Measurements from ENCODE around the gene FAM170B.

The FAM170B gene

DNA sequence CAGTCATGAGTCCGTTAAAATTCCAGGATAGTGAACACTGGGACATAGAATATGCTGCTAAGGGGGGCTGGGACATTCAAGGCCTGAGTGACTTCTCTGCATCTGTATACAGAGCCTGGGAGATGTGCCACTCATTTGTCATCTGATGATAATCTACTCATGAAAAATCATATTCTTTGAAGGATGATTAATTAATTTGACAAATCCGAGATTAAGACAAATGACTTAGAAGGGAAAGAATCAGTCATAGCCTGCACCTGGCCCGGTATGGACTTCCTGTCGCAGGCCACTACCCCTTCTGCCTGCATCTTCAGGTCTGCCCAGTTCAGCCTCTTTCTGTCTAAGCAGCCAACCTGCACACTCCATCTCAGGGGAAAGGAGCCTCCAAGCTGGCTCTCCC, 18.8 kb upstream of the FAM170B start:
- DNase-seq (ENCODE audit: low read depth in 1 of 2, low spot score in 1 of 2), result no peak

DNA sequence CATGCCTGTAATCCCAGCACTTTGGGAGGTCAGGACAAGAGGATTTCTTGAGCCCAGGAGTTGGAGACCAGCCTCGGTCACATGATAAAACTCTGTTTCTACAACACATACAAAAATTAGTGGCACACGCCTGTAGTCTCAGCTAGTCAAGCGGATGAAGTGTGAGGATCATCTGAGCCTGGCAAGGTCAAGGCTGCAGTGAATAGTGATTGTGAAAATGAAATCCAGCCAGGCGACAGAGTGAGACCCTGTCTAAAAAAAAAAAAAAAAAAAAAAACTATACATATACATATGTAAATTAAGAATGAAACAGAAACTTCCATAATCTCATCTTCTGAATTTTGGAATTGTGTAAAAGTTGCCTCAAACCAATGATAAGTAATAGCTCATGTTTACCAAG, 18.2 kb upstream of the FAM170B start:
- DNase-seq (ENCODE audit: low read depth in 1 of 2, low spot score in 1 of 2), result no peak

DNA sequence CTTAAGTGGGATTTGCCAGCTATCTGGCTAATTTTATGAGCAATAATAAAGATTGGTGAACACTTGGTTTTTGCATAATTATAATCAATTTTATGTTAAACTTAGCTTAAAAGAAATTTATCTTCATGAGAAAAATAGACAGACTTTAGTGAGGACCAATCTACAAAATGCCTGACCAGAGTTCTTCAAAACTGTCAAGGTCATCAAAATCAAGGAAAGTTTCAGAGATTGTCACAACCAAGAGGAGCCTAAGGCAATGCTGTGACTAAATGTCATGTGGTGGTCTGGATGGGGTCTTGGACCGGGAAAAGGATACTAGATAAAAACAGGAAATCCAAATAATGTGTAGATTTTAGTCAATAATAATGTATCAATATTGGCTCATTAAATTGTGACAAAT, 17.7 kb upstream of the FAM170B start:
- DNase-seq (ENCODE audit: low read depth in 1 of 2, low spot score in 1 of 2), result no peak

DNA sequence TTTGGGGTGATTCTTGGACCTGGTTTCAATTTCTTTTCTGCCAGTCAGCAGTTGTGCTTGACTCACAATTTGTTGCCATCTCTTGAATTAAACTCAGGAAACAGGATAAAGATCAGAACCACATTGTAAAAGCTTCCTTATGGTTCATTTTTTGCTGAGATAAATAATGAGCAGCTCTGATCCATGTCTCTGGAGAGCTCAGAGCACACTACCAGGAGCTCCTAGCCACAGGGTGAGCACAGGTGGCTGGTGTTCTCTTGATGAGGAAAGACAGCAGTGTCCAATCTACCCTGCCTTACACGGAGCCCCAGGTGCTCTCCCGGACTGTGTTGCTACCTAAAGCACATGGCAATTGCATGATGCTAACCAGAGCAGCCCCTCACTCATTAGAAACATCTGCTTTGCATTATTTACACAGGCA, 17.2 kb upstream of the FAM170B start:
- DNase-seq (ENCODE audit: low read depth in 1 of 2, low spot score in 1 of 2), result no peak

DNA sequence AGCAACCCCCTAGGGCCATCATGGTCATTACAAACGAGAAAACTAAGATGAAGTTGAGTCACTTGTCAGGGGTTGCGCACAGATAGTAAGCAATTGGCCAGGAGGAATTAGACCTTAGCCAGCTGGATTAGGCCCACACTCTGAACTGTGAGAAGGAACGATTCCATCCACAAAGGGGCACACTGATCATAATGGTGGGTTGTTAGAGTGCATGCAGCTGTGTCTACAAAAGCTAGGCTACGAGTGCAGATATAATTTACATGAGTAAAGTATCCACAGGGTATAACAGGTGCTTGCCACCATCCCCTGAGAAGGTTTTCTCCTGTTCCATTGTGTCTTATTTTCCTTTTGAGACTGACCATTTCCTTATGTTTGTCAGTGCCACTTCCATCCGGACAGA, 16.6 kb upstream of the FAM170B start:
- no peak for DNase-seq (ENCODE audit: low read depth in 1 of 2, low spot score in 1 of 2)

DNA sequence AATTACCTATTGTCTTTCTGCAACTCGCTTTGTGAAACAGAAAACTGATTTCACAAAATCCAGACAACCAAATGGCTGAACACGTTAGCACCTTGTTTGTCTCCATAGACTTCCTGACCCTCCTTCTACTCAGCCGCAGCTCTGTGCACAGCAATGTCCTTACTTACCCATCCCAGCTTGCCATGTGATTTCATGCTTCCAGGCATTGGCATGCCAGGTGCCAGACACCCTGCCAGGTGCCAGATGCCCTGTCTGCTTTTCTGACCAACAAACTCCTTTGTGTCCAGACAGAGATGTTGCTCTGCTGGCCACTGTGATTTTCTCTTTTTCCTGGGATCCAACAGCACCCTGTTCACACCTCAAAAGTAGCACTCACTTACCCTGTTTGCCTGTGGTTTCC, 16.1 kb upstream of the FAM170B start:
- DNase-seq (ENCODE audit: low read depth in 1 of 2, low spot score in 1 of 2), result no peak

DNA sequence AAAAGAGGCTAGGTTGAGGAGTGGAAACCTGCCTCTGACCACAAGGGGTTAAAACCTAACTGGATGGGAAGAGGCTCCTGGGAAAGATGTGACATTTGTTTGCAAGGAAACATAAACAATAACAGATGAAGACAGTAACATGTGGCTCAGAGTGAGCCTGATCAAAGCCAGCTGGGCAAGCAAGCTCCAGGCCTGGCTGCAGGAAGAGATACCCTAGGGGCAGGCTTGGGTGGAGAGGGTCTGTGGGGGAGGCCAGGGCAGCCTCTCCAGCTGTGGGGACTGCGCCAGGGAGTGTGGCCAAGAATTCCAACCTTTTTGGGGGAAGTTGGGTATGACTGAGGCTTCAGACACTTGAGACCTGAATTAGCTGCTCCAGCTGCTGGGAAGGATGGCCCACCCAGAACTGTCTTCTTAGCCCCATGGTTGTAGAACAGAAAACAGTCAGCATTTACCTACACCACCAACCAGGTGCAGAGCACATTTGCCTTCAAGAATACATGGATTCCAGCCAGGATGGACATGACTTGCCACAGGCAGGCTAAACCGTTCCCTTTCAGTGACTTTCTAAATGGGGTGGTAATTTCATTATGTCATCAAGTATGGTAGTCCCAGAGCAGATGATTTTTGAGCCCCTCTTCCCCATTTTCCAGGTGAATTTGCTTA, 10.4 kb upstream of the FAM170B start:
- no peak for DNase-seq (ENCODE audit: low read depth in 1 of 2, low spot score in 1 of 2)

DNA sequence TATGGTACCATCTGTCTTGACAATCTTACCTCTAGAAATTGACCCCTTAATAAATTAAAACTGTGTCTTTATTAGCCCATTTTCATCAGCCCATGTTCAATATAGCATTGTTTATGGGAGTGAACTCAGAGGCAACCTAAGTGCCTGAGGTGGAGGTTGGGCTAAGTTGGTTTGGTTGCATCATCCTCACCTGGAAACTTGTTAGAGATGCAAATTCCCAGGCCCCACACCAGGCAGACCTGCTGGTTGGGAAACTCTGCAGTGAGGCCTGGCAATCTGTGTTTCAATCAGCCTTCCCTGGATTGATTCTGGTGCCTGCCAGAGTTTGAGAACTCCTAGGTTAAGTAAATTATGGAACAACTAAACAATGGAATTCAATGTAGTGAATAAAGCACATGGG, 9.4 kb upstream of the FAM170B start:
- no peak for DNase-seq (ENCODE audit: low read depth in 1 of 2, low spot score in 1 of 2)

DNA sequence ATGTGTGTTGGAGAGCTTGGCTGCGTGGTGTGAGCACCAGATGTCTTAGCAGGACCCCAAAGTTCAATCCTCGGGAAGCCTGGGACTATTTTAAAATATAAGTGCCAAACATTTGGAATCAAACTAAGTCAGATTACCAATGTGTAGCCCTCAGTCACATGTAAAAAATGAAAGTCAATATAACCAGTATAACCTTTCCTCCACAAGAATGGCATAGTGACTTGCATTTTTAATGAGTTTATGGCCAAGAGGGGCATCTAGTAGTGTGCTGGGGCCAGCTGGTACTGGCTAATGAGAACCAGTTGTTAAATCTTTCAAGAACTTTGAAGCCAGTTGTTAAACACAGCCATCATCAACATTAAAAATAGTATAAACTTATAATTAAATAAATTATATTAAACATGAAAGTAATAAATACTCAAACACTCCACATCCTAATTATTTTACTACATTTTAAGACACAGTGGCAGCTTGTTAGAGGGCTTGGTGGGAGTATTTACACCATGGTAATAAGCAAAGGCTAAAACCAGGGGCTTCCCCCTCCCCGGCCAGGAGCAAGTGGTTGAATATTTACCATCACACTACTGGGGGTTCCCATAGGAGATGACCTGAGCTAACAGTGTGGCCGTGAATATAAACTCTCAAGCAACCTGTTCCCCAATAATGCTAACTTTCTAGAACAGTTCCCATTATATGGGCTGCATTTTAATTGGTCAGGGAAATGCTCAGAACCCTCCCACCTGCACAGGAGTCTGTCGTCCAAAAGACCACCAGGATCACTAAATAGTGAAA, 7.9 kb upstream of the FAM170B start:
- no peak for DNase-seq (ENCODE audit: low read depth in 1 of 2, low spot score in 1 of 2)

DNA sequence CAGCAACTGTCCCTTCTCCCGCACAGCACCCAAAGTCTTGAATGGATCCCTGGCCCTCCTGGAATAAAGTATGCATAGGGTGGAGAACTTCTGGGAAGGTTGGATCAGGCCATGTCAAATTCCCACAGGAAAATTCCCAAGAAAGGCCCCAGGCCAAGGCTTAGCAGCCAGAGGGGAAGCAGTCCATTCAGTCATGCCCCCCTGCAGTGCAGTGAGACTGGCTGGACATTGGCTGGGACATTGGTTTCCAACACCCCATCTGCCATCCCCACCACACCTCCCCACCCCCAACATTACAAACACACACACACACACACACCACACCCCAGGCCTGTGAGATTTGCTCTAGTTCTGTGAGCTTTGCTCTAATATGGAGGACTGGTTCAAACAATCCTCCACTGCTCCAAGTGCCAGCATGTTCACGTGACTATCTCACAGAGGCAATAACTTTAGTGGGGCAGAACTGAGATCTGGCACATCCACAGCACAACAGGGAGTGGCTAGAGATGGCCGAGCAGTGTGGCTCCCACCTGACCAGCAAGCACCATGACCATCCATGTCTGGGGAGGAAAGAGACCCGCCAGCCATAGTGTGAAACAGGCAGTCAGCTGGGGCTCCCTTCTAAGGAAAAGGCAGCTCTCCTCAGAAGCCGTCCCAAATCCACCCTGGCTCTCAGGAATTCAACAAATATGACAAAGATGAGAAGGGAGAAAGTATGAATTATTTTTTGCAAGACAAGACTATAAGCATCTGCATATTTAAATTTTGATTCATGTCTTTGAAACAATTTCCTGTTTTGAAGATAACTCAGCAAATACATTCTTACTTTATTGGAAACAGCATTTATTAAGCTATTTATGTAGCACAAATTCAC, 6.7 kb upstream of the FAM170B start:
- no peak for DNase-seq (ENCODE audit: low read depth in 1 of 2, low spot score in 1 of 2)

DNA sequence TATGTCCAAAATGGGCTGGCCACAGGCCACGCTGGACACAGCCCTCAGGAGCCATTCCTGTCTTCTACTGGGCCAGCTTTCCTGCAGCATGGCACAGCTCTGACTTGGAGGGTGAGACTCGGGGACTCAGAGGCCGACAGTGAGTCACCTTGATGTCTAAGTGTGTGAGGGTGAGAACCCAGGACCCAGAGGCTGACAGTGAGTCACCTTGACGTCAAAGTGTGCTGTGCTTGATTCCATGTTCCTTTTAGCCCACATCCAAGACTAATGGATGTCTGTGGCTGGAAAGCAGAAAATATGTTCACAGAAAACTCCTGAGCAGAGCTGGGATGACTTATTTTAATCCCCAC, 6.0 kb upstream of the FAM170B start:
- DNase-seq (ENCODE audit: low read depth in 1 of 2, low spot score in 1 of 2), result no peak

DNA sequence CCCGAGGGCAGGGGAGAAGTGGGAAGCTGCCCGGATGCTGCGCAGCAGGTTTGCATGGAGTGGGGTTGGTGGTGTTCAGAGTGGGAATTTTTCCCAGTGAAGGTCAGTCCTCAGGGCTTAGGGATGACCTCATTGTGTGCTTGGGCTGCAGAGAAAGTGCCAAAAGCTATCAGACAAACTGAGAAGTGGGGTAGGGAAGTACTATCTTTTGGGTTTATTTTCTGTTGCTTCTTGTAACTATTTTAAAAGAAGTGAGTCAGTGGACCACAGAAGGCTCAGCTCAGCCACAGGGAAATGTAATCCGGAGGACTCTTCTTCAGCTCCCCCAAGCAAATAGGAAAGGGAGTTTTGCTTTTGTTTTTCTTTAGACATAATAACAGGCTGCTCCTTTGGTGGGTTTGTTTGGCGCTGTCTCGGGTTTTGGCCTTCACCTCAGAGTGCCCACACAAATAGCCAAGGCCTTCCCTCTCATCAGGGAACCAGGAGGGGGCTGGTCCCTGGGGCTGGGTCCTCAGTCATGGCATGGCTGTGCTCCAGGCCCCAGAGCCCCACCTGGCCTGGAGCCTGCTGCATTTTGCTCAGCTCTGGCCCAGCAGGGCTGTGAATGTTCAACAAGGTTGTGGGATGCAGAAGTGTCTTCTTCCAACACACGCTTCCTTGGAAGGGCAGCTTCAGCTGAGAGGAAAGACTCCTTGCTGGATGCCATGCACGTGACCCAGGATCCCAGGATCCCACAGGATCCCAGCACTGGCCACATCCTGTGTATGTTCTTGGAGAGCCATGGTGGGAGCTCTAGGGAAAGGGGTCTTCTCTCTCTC, 5.4 kb upstream of the FAM170B start:
- DNase-seq (ENCODE audit: low read depth in 1 of 2, low spot score in 1 of 2), result no peak

DNA sequence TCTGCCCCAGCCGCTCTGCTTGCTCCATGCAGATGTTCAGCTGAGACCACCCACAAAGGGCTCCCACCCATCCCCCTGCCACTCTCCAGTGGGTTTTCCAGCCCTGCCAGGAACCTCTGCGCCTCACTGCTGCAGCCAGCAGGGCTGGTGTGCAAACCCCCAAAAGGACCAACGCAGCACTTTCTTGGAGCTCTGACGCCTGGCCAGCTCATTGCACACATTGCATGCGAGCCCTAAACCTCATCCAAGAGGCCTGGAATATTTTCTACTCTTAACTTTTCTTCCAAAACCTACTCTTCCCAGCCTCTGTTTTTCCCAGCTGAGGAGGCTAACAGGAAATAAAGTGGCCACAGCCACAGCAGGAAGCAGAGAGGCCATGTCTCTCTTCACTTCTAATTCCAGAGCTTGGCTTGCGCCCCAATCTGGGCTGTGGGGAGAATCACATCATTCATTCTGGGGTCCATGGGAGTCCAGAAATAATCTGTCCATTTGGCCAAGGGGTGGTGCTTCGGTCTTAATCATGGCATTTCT, 4.6 kb upstream of the FAM170B start:
- no peak for DNase-seq (ENCODE audit: low read depth in 1 of 2, low spot score in 1 of 2)

DNA sequence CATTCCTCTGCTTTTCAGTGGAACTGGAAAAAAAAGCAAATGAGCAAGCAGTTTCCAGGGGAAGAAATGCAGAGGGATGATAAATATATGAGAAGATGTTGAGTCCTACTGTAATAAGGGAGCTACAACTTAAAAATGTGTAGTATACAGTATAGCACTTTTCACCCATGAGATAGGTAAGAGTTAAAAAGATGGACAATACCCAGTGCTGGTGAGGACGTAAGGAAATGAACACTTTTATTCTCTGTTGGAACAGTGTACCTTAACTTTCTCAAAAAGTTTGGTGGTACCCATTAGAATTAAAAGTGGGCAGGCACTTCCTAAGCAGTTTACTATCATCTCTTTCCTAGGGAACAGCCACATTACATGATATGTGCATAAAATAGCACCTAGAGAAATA, 2.7 kb upstream of the FAM170B start:
- no peak for DNase-seq (ENCODE audit: low read depth in 1 of 2, low spot score in 1 of 2)

DNA sequence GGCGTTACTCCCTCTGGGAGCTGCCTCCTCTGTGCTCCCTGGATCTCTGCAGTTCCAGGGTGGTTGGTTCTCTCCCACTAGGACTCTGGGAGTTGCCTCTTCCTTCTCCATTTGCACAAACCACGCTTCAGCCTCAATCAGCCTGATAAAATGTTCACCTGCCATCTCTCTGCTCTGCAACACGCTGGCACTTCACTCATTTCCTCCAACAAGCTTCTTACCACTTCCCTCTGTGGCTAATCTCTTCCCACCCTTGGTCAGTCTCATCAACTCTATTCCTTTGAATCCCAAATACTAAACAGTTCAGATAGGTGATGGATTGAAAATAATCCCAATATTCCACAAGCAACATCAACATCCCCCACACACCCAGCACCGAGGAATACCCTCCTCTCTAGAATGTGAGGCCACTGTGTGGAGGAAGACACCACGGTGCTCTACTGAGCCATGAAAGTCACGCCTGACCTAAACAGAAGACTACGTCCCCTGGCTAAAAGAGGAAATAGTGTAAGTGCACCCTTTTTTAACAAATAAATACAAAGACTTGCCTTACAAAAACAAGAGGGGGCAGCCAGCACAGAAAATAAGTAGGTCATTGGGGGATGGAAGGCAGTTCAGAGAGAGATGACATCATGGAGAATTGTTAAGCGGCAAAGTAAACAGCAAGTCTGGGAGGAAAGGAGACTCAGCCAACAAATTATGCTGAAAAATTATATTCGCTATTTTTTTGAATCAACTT, 1.9 kb upstream of the FAM170B start:
- DNase-seq (ENCODE audit: low read depth in 1 of 2, low spot score in 1 of 2), result no peak

DNA sequence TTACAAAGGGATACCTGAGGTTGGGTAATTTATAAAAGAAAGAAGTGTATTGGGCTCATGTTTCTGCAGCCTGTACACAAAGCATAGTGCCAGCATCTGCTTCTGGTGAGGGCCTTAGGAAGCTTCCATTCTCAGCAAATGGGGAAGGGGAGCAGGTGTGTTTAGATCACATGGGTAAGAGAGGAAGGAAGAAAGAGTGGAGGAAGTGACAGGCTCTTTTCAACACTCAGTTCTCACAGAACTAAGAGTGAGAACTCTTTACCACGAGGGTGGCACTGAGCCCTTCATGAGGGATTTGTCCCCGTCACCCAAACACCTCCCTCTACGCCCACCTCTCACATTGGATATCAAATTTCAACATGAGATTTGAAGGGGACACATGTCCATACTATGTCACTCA, 506 bp upstream of the FAM170B start:
- no peak for DNase-seq (ENCODE audit: low read depth in 1 of 2, low spot score in 1 of 2)

DNA sequence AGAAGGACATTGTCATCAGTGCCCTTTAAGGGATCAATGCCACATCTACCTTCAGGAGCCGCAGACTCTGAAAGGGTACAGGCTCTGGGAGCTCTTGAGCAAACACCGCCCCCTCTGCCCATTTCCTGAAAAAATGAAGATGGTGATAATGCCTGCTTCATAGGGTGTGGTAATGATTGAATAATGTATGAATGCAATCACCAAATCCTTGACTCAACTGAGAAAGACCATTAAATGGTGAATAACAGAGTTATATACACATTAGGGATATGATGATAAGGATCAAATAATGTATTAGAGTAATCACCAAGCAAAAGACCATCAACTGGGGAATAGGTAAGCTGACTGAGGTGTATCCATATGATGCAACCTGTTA, 1.5 kb downstream of the FAM170B start:
- DNase-seq (ENCODE audit: low read depth in 1 of 2, low spot score in 1 of 2), result no peak

DNA sequence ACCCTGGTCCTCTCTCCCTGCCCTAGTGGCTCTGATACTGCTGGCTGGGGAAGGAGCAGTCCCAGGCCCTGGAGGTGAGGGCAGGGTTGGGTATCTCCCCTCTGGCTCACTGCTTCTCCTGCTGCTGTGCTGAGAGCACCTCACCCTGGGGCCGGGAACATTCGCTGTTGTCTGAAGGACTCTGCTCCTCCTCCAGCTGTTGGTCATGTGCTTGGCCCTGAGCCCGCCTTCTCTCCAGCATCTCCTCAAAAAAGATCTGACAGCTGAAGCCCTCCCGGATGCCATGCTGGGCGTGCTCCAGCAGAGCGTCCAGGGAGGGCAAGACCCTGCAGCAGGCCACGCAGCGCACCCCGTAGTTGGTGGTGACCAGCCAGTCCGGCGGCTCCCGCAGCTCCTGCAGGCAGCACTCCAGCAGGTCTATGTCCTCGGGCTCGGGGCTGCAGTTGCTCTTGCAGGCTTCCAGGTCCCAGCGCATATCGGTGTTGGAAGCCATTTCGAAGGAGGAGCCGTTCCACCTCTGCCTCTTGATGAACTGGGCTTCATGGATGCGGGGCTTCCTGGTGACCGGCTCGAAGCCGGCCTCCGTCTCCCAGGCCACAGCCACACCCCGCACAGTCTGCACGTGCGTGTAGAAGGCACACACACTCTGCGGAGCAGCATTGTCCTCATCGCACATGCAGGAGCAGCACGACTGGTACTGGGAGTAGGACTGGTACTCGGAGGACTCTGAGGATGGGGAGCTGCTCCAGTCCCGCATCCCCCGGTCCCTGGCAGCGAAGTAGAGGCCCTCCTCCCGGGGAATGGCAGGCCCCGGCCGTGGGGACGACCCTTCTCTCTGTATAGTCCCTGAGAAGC, 2.1 kb downstream of the FAM170B start:
- DNase-seq (ENCODE audit: low read depth in 1 of 2, low spot score in 1 of 2), result no peak

DNA sequence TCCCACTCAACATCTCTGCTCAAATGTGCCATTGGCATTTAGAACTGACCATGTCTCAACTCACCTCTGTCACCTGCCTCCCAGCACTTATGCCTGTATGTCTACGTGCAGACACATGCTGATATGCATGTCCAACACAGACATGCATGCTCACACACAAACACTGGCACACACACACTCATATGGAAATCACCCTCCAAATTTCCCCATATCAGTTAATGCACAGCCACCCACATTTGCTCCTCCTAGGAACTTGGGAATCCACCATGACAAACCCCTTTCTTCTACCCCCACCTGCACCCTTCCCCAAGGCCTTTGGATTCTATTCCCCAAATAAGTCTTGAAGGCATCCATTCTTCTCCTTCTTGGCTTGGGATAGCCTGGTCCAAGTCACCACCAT, 4.4 kb downstream of the FAM170B start:
- no peak for DNase-seq (ENCODE audit: low read depth in 1 of 2, low spot score in 1 of 2)
